HepG2 (cell line): Measurements from ENCODE around the gene ERCC4.

Experiments used
- BATF2 ChIP-seq: sonication (generic); formaldehyde crosslinking; IDR thresholded peaks from 2 replicates; pipeline ENCODE4 v1.8.0; 2022; ENCODE audit warnings: mild to moderate bottlenecking, missing genetic modification reagents, moderate library complexity
- EZH2 ChIP-seq: conservative IDR thresholded peaks from 2 replicates; pipeline ENCODE4 v1.6.1; 2012; ENCODE audit warnings: mild to moderate bottlenecking, low read depth, low read length, moderate library complexity
- FOXK2 ChIP-seq: fragments of 450-650 bp; IDR thresholded peaks from 2 replicates; pipeline ENCODE4 v1.6.1; 2016
- IKZF4 ChIP-seq: sonication (generic); formaldehyde crosslinking; IDR thresholded peaks from 2 replicates; pipeline ENCODE4 v1.5.1; 2020; ENCODE audit warnings: borderline replicate concordance, mild to moderate bottlenecking, low read depth, missing genetic modification reagents; ENCODE audit errors: not compliant biosample characterization
- MAZ ChIP-seq, 2 experiments: sonication (generic) in 1 of 2; formaldehyde crosslinking in 1 of 2; IDR thresholded peaks; 2 replicates each; pipeline versions ENCODE4 v1.5.0 to v1.6.1; 2012 to 2020; ENCODE audit warnings: low read depth in 2 of 2, mild to moderate bottlenecking in 2 of 2, borderline replicate concordance in 1 of 2, improper control_type of control experiment in 1 of 2, low read length in 1 of 2, missing genetic modification reagents in 1 of 2, moderate library complexity in 1 of 2
- NCOR1 ChIP-seq: fragments of 200-600 bp; sonication (generic); IDR thresholded peaks from 2 replicates; pipeline ENCODE4 v1.7.0; 2017; ENCODE audit warnings: antibody characterized with exemption, low read length, borderline replicate concordance
- POLR2AphosphoS2 ChIP-seq: IDR thresholded peaks from 2 replicates; pipeline ENCODE4 v1.6.1; 2011; ENCODE audit warnings: low read depth, low read length, improper control_type of control experiment
- ZNF317 ChIP-seq: sonication (generic); formaldehyde crosslinking; IDR thresholded peaks from 2 replicates; pipeline ENCODE4 v1.5.0; 2020; ENCODE audit warnings: mild to moderate bottlenecking, missing genetic modification reagents
- TF ChIP-seq, protein P1 (sequence below): sonication (generic); formaldehyde crosslinking; IDR thresholded peaks from 2 replicates; pipeline ENCODE4 v1.5.0; 2020; ENCODE audit warnings: mild to moderate bottlenecking, missing genetic modification reagents, moderate library complexity

- TF ChIP-seq ZNF317 (CRISPR knock-in tag), result peak; percentile 79; the same call in 1 of the 2 replicates
- TF ChIP-seq, protein P1, sequence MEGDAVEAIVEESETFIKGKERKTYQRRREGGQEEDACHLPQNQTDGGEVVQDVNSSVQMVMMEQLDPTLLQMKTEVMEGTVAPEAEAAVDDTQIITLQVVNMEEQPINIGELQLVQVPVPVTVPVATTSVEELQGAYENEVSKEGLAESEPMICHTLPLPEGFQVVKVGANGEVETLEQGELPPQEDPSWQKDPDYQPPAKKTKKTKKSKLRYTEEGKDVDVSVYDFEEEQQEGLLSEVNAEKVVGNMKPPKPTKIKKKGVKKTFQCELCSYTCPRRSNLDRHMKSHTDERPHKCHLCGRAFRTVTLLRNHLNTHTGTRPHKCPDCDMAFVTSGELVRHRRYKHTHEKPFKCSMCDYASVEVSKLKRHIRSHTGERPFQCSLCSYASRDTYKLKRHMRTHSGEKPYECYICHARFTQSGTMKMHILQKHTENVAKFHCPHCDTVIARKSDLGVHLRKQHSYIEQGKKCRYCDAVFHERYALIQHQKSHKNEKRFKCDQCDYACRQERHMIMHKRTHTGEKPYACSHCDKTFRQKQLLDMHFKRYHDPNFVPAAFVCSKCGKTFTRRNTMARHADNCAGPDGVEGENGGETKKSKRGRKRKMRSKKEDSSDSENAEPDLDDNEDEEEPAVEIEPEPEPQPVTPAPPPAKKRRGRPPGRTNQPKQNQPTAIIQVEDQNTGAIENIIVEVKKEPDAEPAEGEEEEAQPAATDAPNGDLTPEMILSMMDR (CRISPR knock-in tag), result peak; percentile 30; the same call in 1 of the 2 replicates
- no peak for TF ChIP-seq NCOR1
- TF ChIP-seq IKZF4 (CRISPR knock-in tag), result peak; percentile 34
- no peak for TF ChIP-seq POLR2AphosphoS2
- no peak for TF ChIP-seq BATF2 (CRISPR knock-in tag)
- no peak for TF ChIP-seq MAZ (IDR thresholded peaks at IDR 0.05; ENCODE audit: borderline replicate concordance, low read depth, low read length)
- TF ChIP-seq MAZ (CRISPR knock-in tag; IDR thresholded peaks at IDR 0.05; ENCODE audit: low read depth), result no peak
- TF ChIP-seq FOXK2, result no peak
- TF ChIP-seq EZH2, result no peak
These were observed 4.8 kb upstream of the ERCC4 start for GRCh38 chr16:13915033-13915635.
